Measurements from ENCODE around the gene ATOSB. TPM values are rescaled to one million over a fixed set of nuclear protein-coding genes. Genes with fewer than 3 reads are reported as not detected.

Gene ATOSB
- total and polyA plus RNA-seq, 2 of the 8 experiments (the other 6 are each of a cell fraction or from before 2014, with no cell fraction given) = 6.9 to 10.4 TPM

GRCh38 chr9:35110327-35110761, 5.3 kb downstream of the ATOSB start:
- POLR2A ChIA-PET (ENCODE audit: partially characterized antibody) = interaction anchor here (0.7 to 10.3 kb wide), 5 partner anchors 10 to 119 kb away, joined by 3 to 151 read pairs (median 5); partner anchors contain the start of genes FANCG, PIGO, STOML2 and VCP
- no peak for FAIRE-seq
- Histone ChIP-seq H3K4ac (replicated peaks; ENCODE audit: insufficient read length, low read depth, low read length) (no peak overlapping the region), H3K27ac (ENCODE audit: low read depth, low read length) (no peak overlapping the region), H3K4me1 (replicated peaks in 1 of 4; ENCODE audit: control insufficient read depth in 3 of 4, insufficient read depth in 4 of 4, low read length in 3 of 4) (peaks cover 4 to 21% (median 10%) of the 10 kb centered on the region in 4 experiments; a peak in 6 of 7 replicates), H3K4me2 (ENCODE audit: insufficient read depth in 1 of 2, low read depth in 2 of 2, low read length in 2 of 2) (peak overlapping the region; percentile 64 to 93; a peak in 3 of 4 replicates), H2BK120ac (replicated peaks; ENCODE audit: low read depth, low read length) (no peak overlapping the region), H3K18ac (ENCODE audit: extremely low read depth, low read length) (no peak overlapping the region), H3K79me2 (ENCODE audit: control insufficient read depth in 1 of 2, insufficient read depth in 2 of 2, low read length in 2 of 2) (no peaks in the 10 kb centered on the region; a peak in 1 of 4 replicates), H4K20me1 (replicated peaks in 1 of 2; ENCODE audit: control insufficient read depth in 1 of 2, insufficient read depth in 2 of 2, low read length in 2 of 2) (peaks cover 4 to 5% of the 10 kb centered on the region in 2 experiments), H3K27me3 (replicated peaks in 1 of 4; ENCODE audit: control insufficient read depth in 3 of 4, extremely low read depth in 1 of 4, insufficient read depth in 3 of 4, low read length in 3 of 4) (no peaks in the 10 kb centered on the region), H3K23me2 (ENCODE audit: low read depth, low read length) (peaks cover 13% of the 10 kb centered on the region; the same call in 1 of the 2 replicates), H3K14ac (ENCODE audit: insufficient read length) (no peak overlapping the region), H3K56ac (replicated peaks; ENCODE audit: insufficient read length, low read depth, low read length) (no peak overlapping the region), H2BK20ac (ENCODE audit: low read length) (no peak overlapping the region), H3K4me3 (ENCODE audit: extremely low read depth in 1 of 4, insufficient read depth in 2 of 4, low read depth in 3 of 4, low read length in 4 of 4) (peak overlapping the region in 2 of 4 experiments; percentile 82 to 87; a peak in 2 of 8 replicates), H4K5ac (ENCODE audit: insufficient read length, low read depth, low read length) (no peak overlapping the region), H4K8ac (ENCODE audit: extremely low read depth, insufficient read depth, low read length) (no peak overlapping the region), H3K9ac (replicated peaks in 1 of 4; ENCODE audit: extremely low read depth in 1 of 4, low read depth in 3 of 4, low read length in 3 of 4) (no peak overlapping the region), H2BK5ac (ENCODE audit: low read depth, low read length) (no peak overlapping the region), H3K23ac (ENCODE audit: insufficient read length) (no peak overlapping the region), H2BK12ac (ENCODE audit: low read depth, low read length) (no peak overlapping the region), H3K36me3 (ENCODE audit: control insufficient read depth in 2 of 4, insufficient read depth in 4 of 4, low read length in 3 of 4) (peaks cover 0 to 5% (median 1%) of the 10 kb centered on the region in 4 experiments; a peak in 3 of 8 replicates), H2AFZ (ENCODE audit: low read length) (no peak overlapping the region), H4K91ac (replicated peaks; ENCODE audit: insufficient read length, low read length) (no peak overlapping the region), H3K79me1 (ENCODE audit: low read depth, low read length) (no peaks in the 10 kb centered on the region), H2BK15ac (ENCODE audit: low read length) (no peak overlapping the region), H2AK5ac (ENCODE audit: low read depth, low read length) (peak overlapping the region; percentile 24; the same call in 1 of the 2 replicates), H3K9me3 (ENCODE audit: insufficient read depth in 2 of 2, low read depth in 1 of 2, low read length in 1 of 2) (no peaks in the 10 kb centered on the region)
- CTCF ChIA-PET (ENCODE audit: partially characterized antibody) = interaction anchor here (1.5 kb wide), 1 partner anchor 13 kb away, joined by 5 read pairs; no protein-coding TSS in a partner anchor
- DNase-seq (ENCODE audit: low read depth in 1 of 2, low spot score in 2 of 2) = no peak
- no peak for TF ChIP-seq CREB1 (IDR thresholded peaks at IDR 0.05)
- no peak for TF ChIP-seq KDM5A (IDR thresholded peaks at IDR 0.05; ENCODE audit: low read length)
- TF ChIP-seq, protein P1, sequence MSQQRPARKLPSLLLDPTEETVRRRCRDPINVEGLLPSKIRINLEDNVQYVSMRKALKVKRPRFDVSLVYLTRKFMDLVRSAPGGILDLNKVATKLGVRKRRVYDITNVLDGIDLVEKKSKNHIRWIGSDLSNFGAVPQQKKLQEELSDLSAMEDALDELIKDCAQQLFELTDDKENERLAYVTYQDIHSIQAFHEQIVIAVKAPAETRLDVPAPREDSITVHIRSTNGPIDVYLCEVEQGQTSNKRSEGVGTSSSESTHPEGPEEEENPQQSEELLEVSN (IDR thresholded peaks at IDR 0.05) = no peak
- TF ChIP-seq CEBPB (IDR thresholded peaks at IDR 0.05; ENCODE audit: low read depth, low read length) = no peak
- TF ChIP-seq CHD2 (IDR thresholded peaks at IDR 0.05; ENCODE audit: low read length) = no peak
- no peak for TF ChIP-seq RNF2 (IDR thresholded peaks at IDR 0.05; ENCODE audit: borderline replicate concordance, low read depth, low read length, missing control alignments, poor library complexity, severe bottlenecking)
- 68% methylated on average over 3 of the region's 3 CpGs; no CpG with 5 or more reads in 1 of the 2 experiments for WGBS, 2 experiments (ENCODE audit: extremely low coverage in 1 of 2, insufficient coverage in 1 of 2, insufficient read length in 1 of 2, insufficient replicate concordance in 2 of 2, low coverage in 1 of 2, low lambda C conversion rate in 2 of 2, missing lambda C conversion rate in 1 of 2)

All from H1 (cell line).